ENCODE results near the gene CSPG4.
A peak's percentile ranks its signal among the peaks of the same experiment; 100 is the strongest.
"Not testable (repeated sequence)": the region's sequence is repeated elsewhere in the genome, so short reads cannot be mapped to it uniquely, and the experiment has no call there.

CSPG4 gene

DNA sequence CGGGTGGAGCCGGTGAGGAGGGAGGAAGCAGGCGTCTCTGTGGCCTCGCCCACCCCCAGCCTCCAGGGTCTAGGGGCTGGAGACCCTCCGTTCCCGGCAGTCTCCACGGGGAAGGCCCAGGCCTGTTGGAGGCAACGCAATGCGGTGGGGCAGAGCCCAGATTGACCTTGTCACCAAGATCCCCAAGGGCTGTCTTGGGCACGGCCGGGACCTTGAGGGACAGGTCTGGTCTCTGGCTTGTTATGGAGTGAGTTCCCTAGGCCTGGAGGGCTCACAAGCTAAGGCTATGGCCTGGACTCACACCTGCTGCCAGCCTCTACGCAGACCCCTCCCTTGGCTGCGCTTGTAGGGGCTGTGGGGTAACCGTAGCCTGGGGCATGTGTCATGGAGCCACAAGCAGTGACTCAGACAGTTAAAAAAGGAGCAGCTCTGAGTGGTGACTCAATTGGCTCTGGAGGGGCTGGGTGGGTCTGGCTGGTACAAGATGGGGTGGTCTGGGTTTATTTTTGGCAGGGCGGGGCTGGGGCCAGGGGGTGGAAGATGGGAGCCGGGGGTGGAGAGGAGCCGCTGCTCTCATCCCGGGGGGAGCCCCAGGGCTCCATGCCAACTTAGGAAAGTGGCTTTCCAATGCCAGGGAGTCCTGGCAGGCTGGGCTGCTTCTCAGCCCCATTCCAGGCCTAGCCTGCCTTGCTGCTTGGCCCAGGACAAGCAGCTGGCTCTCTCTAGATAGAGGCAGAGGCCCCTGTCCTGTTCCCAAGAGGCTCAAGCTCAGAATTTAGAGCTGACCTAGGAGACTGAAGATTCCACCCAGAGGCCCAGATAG, 9.0 kb downstream of the CSPG4 start:
- not testable (repeated sequence) for DNase-seq

GRCh38 chr15:75702436-75702835, 10.2 kb downstream of the CSPG4 start:
- no peak for DNase-seq

DNA sequence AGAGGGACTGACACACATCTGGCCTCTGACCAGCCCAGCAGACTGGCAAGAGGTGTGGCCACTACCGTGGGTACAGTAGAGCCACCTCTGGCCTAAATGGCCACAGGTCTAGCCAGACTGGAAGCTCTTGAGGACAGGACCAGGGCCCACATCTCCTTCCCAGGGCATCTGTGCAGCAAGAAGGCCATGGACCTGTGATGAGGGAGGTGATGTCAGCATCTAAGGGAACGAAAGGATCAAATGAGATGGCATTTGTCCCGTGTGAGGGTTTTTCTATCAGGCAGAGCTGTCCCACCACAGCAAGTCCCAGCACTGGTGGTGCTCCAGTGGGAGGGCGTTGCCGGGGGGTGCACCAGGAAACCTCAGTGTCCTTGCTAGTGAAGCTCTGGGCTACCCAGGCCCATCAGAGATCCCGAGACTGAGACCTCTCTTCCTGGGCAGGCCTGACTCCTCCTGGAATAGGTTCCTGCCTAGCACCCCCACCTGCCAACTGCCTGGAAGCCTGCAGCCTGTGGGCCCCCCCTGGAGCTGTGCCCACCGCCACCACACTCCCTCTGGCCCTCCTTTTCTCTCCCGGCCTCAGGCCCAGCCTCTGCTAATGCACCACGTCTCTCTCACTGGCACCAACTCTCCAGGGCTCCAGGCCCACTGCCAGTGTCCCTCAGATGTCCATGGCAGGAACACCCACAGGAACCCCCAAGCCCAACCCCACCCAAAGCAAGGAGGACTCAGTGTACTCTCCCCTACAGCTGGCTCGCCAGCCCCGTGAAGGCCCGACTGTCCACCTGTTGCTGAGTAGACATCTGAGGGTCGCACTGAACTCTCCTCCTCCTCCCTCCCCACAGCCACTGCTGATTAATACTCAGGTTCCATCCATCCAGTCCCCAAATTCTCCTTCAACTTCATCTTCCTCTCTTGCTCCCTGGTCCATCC, 11.3 kb downstream of the CSPG4 start:
- DNase-seq = not testable (repeated sequence)

DNA sequence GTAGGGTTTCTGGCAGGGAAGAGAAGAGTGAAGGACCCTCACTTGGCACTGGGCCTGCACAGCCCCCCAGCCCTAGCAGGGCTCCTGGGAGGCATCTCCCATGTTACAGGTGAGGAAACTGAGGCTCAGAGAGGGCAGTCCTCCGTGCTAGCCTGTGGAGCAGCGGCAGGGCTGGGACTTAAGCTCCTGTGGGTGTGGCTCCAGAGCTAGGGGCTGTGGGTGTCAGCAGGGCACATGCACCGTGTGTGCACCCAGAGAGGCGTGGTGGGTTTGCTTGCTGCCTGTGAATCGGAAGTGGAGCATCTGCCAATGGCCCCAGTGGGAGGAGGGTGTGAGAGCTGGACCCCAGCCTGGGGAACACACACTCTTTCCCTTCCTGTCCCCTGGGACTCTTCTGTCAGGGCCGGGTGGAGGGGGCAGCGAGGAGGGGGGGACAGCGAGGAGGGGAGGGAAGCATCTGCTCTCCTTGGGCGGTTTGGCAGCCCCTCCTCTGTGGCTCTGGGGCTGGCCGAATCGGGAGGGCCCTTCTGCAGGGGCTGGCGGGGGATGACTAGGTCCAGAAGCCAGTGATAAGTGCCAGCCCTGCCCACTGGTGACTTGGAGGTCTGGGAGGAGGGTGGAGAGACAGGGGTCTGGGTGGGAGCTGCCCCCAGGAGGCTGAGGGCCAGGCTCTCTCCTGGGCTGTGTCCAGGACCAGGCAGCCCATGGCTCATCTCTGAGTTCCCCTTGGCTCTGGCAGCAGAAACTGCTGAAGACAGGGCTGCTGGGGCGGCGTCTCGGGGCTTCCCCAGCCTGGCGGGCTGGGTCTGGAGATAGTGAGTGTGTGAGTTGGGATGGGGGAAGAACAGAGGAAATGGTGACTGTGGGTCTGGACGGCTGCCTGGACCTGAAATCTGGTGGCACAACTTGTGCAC, 12.4 kb downstream of the CSPG4 start:
- peak; percentile 72 for DNase-seq

GRCh38 chr15:75699517-75699916, 13.1 kb downstream of the CSPG4 start:
- not testable (repeated sequence) for DNase-seq

DNA sequence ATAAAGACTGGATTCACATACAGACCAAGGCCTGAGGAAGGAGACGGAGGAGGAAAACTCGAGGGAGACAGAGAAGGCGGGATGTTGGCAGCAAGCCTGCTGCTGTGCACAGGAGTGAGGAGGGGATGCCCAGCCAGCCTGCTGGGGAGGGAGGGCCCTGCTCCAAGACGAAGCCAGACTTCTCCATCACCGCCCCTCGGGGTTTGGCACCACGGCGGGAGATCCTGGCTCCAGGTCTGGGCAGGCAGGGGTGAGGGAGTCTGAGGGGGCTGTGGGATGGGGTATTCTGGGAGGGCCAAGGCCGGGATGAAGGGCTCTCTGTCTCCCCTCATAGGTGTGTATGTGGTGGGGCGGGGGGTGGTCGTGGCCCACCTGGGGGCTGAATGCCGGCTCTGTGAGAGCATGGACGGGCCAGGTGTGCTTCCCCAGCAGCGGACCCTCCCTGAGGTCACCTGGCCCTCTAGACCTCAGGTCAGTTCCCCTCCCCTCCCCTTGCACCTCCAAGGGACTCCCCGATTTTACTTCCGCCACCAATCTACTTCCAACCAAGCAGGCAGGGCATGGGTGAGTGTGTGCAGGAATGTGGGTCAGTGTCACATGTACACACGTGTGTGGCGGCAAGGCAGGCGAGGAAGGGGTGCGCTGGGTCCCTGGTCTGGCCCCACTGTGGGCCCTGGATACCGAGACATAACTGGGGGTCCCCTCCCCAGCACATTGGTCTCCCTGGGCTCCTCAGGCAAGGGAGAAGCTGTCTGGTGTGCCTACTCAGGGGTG, 14.5 kb downstream of the CSPG4 start:
- peak; percentile 16 for DNase-seq

- peak; percentile 13 for DNase-seq
Observed at GRCh38 chr15:75697523-75697922, 15.1 kb downstream of the CSPG4 start.

DNA sequence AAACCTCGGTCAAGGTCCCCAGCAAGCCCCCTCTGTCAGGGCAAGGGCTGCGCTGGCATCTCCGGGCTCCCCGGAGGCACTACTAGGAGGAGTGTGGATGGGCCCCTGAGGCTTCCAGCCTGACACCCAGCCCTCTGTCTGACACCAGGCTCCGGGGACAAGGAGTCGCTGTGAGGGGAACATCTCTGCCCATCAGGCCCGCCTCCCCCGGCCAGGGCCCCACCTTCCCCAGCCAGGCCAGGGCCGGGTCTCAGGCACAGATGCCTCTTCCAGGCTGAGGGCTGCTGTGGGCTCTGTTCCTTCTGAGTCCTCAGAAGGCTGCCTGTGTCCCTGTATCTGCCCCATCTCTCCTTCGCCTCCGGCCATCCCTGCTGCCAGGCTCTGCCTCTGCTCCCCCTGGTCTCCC, 15.8 kb downstream of the CSPG4 start:
- DNase-seq = no peak

DNA sequence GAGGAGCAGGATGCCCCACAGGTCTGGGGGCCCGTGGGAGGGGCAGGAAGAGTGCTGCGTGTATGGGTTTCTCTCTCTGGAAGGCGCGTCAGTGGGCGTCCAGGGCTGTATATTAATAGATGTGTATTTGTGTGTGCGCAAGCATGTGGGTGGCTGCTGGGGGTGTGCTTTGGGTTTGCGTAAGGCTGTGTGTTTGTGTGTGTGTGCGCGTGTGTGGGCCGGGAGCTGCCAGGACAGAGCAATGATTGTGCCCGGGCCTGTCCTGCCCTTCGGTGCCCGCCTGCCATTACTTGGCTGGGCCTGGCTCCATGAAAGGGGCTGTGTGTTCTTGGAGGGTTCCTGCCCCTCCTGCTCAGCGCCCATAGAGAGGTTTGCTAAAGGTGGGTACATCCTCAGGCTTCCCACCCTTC, 16.3 kb downstream of the CSPG4 start:
- DNase-seq = no peak

GRCh38 chr15:75695634-75696310, 16.9 kb downstream of the CSPG4 start:
- no peak for DNase-seq

DNA sequence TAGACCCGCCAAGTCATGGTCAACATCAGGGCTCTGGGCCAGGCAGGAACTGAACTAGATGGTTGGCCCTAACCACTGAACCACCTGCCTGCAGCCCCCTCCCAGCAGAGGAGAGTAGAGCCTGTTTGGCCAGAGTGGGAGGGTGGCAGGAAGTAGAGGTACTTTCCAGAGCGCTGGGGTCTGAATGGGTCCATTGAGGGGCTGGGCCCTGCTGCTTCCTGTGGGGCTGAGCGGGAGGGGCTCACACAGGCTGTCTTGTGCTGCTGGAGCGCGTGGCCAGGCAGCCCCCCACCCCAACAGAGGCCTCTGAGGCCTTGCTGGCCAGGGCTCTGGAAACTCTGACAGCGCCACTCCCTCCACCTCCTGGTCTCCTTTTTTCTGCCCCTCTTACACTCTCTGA, 17.4 kb downstream of the CSPG4 start:
- no peak for DNase-seq

DNA sequence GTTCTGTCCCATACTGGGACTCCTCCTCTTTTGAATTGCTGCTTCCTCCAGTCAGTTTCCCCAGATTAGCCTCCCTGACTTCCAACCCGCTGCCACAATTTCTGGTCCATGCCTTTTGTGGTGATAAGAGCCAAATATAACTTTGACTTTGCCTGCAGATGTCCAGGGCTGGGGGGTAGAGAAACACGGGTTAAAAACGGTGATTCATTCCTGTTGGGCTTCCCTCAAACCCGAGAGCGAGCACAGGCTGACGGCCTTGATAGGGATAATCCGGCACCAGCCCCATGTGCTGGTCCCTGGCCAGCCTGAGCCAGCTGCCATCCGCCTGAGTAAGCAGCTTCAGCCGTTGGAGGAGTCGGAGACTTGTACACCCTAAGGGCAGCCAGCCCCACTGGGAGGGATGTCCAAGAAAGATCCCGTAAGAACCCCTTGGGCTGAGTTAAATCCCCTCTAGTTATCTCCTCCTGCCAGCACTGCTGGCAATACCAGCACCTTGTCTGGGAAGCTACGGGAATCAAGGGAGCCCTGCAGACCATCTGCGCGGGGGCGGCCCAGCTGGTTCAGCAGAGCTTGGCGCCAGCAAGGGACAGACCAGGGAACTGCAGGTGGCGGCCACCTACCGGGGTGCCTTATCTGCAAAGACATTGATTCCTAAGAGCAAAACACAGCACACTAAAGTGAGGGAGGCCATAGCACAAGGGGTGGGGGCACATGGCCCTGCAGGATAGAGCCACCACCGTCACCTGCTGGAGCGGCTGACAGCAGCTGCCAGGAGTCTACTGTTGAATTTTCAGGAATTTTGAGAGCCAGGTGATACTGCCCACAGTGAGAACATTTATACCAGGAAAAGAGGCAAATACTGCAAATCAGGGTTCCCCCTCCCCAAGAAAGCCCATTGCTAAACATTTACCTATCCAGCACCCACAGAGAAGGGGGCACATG, 18.1 kb downstream of the CSPG4 start:
- peak; percentile 99 for DNase-seq

GRCh38 chr15:75693501-75694240, 19.0 kb downstream of the CSPG4 start:
- DNase-seq = peak; percentile 91

DNA sequence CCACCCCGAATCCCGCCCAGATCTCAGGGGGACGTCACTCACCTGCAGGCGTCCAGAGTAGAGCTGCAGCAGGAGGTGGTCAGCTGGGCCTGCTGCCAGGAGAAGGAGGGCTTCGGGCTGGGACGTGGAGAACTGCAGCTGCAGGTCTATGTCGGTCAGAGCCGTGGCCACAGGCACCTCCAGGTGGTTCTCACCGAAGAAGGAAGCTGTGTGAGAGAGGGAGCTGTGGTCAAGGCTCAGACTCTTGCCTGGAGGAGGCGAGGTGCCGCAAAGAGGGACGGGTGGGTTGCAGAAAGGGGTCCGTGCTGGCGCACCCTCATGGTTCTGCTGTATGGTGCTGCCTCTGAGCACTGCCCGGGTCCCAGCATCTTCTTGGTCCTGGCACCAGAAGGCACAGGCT, 19.6 kb downstream of the CSPG4 start:
- DNase-seq = not testable (repeated sequence)

- DNase-seq = not testable (repeated sequence)
Observed at GRCh38 chr15:75692311-75692710, 20.3 kb downstream of the CSPG4 start.

DNA sequence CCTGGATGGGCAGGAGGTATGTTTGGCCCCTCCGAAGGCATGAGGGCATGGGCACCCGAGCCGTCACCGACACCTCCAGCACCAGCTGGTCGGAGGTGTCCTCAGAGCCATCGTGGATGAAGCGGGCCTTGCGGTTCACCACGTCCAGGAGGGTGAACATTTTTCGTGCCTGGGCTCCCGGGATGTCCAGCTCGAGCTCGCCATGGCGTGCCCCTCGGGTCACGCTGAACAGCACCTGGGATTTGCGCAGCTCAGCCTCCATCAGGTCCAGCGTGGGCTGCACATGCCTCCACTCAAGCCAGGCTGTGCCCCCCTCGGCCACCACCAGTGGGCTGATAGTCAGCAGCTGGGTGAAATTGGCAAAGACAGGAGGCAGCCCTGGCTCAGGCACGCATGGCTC, 23.2 kb downstream of the CSPG4 start:
- not testable (repeated sequence) for DNase-seq

- DNase-seq = no peak
Observed at GRCh38 chr15:75688831-75689230, 23.8 kb downstream of the CSPG4 start.

DNA sequence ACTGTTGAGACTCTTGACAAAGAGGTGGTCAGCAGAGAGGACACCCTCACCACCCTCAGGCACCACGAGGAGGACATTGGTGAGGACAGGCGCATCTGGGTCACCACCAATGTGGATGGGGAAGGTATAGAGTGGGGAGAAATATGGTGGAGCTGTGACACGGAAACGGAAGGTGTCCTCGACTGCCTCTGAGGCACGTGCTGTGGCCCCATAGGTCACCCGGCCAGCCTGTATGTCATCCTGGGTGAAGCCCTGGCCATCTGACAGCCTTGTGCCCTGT, 24.4 kb downstream of the CSPG4 start:
- no peak for DNase-seq

GRCh38 chr15:75687486-75688277, 25.0 kb downstream of the CSPG4 start:
- no peak for DNase-seq
